GM10248 (cell line): ENCODE data around the gene DNAJC10.

ENCODE experiments used
- CTCF ChIA-PET: fragments of 300-600 bp; sonication (Branson Sonifier 250); formaldehyde crosslinking; extraction: SDS; loops from one replicate; lab custom pipeline; 2021; ENCODE audit warnings: antibody characterized with exemption; lab: Yijun Ruan, JAX
- POLR2A ChIA-PET: fragments of 350-650 bp; sonication (Branson Sonifier 250); formaldehyde crosslinking; extraction: SDS; loops from one replicate; lab custom pipeline; 2020; ENCODE audit warnings: antibody characterized with exemption; lab: Yijun Ruan, JAX
- DNase-seq: peaks from one replicate; pipeline ENCODE4 v3.0.0; 2012; ENCODE audit errors: extremely low spot score
- TF ChIP-seq, protein P1 (sequence below): IDR thresholded peaks from 2 replicates; pipeline ENCODE4 v1.5.1; 2012; ENCODE audit warnings: mild to moderate bottlenecking, low read depth; ENCODE audit errors: extremely low read depth, missing control alignments, control extremely low read depth

Gene DNAJC10

DNA sequence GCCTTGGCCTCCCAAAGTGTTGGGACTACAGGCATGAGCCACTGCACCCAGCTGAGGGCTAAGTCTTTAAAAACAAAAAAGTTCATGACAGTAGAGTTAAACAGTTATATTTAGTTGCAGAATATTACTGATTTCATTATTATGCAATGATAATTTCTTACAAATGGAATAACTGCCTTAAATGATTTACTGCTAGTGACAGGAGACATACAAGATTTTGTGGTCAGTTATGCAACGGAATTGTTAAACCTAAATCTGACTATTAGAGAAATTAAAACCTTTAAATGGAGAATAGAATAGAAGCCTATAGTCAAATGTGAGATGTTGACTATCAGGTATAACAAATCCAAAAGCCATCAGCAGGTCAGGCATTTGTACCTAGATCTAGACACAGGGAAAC, 10.3 kb upstream of the DNAJC10 start:
- POLR2A ChIA-PET, result no interaction called here
- no peak for DNase-seq
- TF ChIP-seq, protein P1, sequence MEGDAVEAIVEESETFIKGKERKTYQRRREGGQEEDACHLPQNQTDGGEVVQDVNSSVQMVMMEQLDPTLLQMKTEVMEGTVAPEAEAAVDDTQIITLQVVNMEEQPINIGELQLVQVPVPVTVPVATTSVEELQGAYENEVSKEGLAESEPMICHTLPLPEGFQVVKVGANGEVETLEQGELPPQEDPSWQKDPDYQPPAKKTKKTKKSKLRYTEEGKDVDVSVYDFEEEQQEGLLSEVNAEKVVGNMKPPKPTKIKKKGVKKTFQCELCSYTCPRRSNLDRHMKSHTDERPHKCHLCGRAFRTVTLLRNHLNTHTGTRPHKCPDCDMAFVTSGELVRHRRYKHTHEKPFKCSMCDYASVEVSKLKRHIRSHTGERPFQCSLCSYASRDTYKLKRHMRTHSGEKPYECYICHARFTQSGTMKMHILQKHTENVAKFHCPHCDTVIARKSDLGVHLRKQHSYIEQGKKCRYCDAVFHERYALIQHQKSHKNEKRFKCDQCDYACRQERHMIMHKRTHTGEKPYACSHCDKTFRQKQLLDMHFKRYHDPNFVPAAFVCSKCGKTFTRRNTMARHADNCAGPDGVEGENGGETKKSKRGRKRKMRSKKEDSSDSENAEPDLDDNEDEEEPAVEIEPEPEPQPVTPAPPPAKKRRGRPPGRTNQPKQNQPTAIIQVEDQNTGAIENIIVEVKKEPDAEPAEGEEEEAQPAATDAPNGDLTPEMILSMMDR, result no peak
- CTCF ChIA-PET, result no interaction called here

GRCh38 chr2:182706751-182707150, 9.3 kb upstream of the DNAJC10 start:
- CTCF ChIA-PET, result no interaction called here
- TF ChIP-seq, protein P1, result no peak
- no peak for DNase-seq
- POLR2A ChIA-PET, result no interaction called here

DNA sequence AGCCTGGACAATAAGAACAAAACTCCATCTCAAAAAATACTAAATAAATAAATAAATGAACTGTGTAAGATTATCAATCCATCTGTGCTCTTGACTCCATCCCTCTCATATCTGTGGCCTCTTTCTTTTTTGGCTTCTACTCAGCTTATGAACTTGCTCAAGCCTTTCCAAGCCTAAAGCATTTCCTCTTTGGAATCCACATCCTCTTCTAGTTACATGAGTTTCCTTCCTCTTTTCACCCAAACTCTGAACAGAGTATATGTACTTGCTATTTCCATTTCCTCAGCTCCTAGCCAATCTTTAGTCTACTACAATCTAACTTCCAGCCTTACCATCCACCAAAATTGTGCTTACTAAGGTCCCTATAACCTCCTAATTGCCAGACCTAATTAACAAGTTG, 2.5 kb upstream of the DNAJC10 start:
- ChIA-PET POLR2A (no interaction called here), CTCF (no interaction called here)
- no peak for DNase-seq
- TF ChIP-seq, protein P1, result no peak

DNA sequence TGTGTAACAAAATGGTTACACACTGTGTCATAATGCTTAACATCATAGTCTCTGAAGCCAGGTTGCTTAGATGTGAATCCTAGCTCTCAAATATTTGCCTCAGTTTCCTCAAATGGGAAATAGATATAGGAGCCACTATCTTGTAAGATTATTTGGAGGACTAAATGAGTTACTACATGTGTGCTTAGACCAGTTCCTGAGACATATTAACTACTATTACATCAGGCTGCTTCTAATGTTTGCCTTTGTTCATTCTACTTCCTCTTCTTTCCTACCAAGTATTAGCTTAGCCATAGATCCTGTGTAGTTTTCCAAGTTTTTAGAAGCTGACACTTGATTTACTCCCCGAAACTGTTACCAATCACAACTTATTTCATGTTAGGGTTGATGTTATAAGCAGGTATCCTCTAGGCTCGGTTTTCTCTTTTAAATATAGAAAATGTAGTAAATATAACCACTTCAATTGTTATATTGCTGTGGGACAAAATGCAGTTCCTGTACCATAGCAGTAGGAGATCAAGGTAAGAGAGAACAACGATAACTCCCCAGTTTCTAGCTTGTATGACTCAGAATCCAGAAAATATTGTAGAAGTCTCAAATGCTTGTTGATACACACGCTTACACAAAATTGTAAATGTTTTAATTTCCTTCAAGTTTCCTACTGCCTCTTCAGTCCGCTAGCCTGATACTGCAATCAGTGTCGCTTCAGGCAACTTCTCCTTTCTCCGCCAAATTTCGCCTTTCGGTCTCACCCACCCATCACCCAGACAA, 751 bp upstream of the DNAJC10 start:
- TF ChIP-seq, protein P1, result no peak
- CTCF ChIA-PET, result interaction anchor here (0.8 to 1.7 kb wide), 6 partner anchors 8 to 265 kb away, joined by 3 to 5 read pairs (median 4); no protein-coding TSS in a partner anchor
- DNase-seq, result no peak
- POLR2A ChIA-PET, result no interaction called here

- DNase-seq, result no peak
- ChIA-PET CTCF (interaction anchor here (0.8 to 1.7 kb wide), 3 partner anchors 50 to 263 kb away, joined by 3 to 4 read pairs (median 3); no protein-coding TSS in a partner anchor), POLR2A (no interaction called here)
- TF ChIP-seq, protein P1, result no peak
Measured at GRCh38 chr2:182716650-182716979, 558 bp downstream of the DNAJC10 start.

- ChIA-PET POLR2A (no interaction called here), CTCF (interaction anchor here (0.8 to 1.7 kb wide), 3 partner anchors 12 to 262 kb away, joined by 3 to 4 read pairs (median 4); no protein-coding TSS in a partner anchor)
- DNase-seq, result peak; percentile 26
- TF ChIP-seq, protein P1, result no peak
Measured at GRCh38 chr2:182717416-182717815, 1.4 kb downstream of the DNAJC10 start.

DNA sequence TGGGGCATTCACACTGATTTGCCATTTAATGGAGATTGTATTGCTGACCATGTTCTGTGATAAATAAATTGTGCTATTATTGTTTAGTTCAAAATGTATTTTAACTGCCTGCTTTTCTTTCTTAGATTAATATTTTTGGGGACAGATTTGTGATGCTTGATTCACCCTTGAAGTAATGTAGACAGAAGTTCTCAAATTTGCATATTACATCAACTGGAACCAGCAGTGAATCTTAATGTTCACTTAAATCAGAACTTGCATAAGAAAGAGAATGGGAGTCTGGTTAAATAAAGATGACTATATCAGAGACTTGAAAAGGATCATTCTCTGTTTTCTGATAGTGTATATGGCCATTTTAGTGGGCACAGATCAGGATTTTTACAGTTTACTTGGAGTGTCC, 1.8 kb downstream of the DNAJC10 start:
- DNase-seq, result no peak
- CTCF ChIA-PET, result interaction anchor here (0.6 to 1.7 kb wide), 4 partner anchors 9 to 51 kb away, joined by 3 to 4 read pairs (median 4); no protein-coding TSS in a partner anchor
- TF ChIP-seq, protein P1, result no peak
- POLR2A ChIA-PET, result no interaction called here
